Measurements from ENCODE around the gene UACA. TPM values are rescaled to one million over a fixed set of nuclear protein-coding genes. Genes with fewer than 3 reads are reported as not detected.

UACA gene
- total and polyA plus RNA-seq, 9 of the 15 experiments (the other 6 are each of a cell fraction or from before 2014, with no cell fraction given): 0.06 to 0.33 (median 0.15) TPM; not detected in 5

- POLR2A ChIA-PET: no interaction called here
- Histone ChIP-seq H3K9me3 (replicated peaks; ENCODE audit: control insufficient read depth, insufficient read depth, low read depth, low read length) (no peaks in the 10 kb centered on the region), H3K4me3 (no peak overlapping the region), H3K4me2 (ENCODE audit: insufficient read depth, low read length) (no peak overlapping the region), H4K20me1 (replicated peaks; ENCODE audit: control insufficient read depth, insufficient read depth, low read length) (no peaks in the 10 kb centered on the region), H3K36me3 (ENCODE audit: control insufficient read depth, insufficient read depth, low read length) (no peaks in the 10 kb centered on the region), H3K9me1 (ENCODE audit: control insufficient read depth, insufficient read depth, low read length) (no peaks in the 10 kb centered on the region), H3K79me2 (ENCODE audit: control insufficient read depth, insufficient read depth, low read length) (no peaks in the 10 kb centered on the region), H3K9ac (ENCODE audit: insufficient read depth in 1 of 2, low read depth in 2 of 2, low read length in 2 of 2) (no peak overlapping the region), H3K4me1 (replicated peaks in 1 of 2; ENCODE audit: control insufficient read depth in 2 of 2, insufficient read depth in 2 of 2, low read length in 2 of 2) (peaks cover 0 to 11% of the 10 kb centered on the region in 2 experiments; a peak in 2 of 5 replicates), H2AFZ (ENCODE audit: low read depth, low read length) (0 out of 2 replicates have a peak overlapping the region, but pooled peaks have one; percentile 8), H3K27ac (ENCODE audit: extremely low read depth, low read depth, low read length) (no peak overlapping the region), H3K27me3 (ENCODE audit: control insufficient read depth in 2 of 2, insufficient read depth in 2 of 2, low read length in 2 of 2) (no peaks in the 10 kb centered on the region; a peak in 2 of 5 replicates)
- in situ Hi-C loops (cut with MboI) (no loop called here), intact Hi-C loops (cut with micrococcal nuclease) (no loop called here)
- no peak for FAIRE-seq
- CTCF ChIA-PET (ENCODE audit: low intra/inter-chr PET ratio): no interaction called here
- ATAC-seq: no peak
- TF ChIP-seq MAFF (IDR thresholded peaks at IDR 0.05; ENCODE audit: low read length) (peak; percentile 9; the same call in 1 of the 2 replicates), ELF2 (CRISPR knock-in tag; IDR thresholded peaks at IDR 0.05) (no peak), KDM1A (IDR thresholded peaks at IDR 0.05) (no peak), SNRNP70 (optimal IDR thresholded peaks at IDR 0.05; ENCODE audit: low read depth, low read length) (no peak), ZNF695 (CRISPR knock-in tag; IDR thresholded peaks at IDR 0.05) (no peak), ZNF316 (IDR thresholded peaks at IDR 0.05) (peak; percentile 37; the same call in 1 of the 2 replicates), MAFG (tag; conservative IDR thresholded peaks at IDR 0.05) (peak; percentile 22; the same call in 1 of the 2 replicates), MCM2 (IDR thresholded peaks at IDR 0.05; ENCODE audit: low read depth) (no peak), E2F8 (IDR thresholded peaks at IDR 0.05; ENCODE audit: low read depth, partially characterized antibody) (no peak), MAFK (IDR thresholded peaks at IDR 0.05; ENCODE audit: low read length) (0 out of 2 replicates have a peak, but pooled peaks have one; percentile 8), ZNF174 (CRISPR knock-in tag; IDR thresholded peaks at IDR 0.05) (no peak), SFPQ (IDR thresholded peaks at IDR 0.05; ENCODE audit: low read depth, low read length) (no peak), C11orf30 (IDR thresholded peaks at IDR 0.05; ENCODE audit: low read depth) (0 out of 2 replicates have a peak, but pooled peaks have one; percentile 39)
- WGBS (ENCODE audit: insufficient coverage, low coverage, missing lambda C conversion rate): 11% methylated on average over 17 of the region's 17 CpGs
- no peak for DNase-seq (ENCODE audit: extremely low read depth in 1 of 4, low spot score in 3 of 4)
- no TSS peak for BruUV-seq (replicated peaks)
These were observed 782 bp upstream of the UACA start for GRCh38 chr15:70763950-70764730.

Measured in K562 (cell line).